NCI-H748 treated with DMSO at 0.1 percent for 48 hours (cell line): ENCODE data around the gene HAO1.
"Not testable (repeated sequence)": the region's sequence is repeated elsewhere in the genome, so short reads cannot be mapped to it uniquely, and the experiment has no call there.

Experiments
- DNase-seq: peaks from one replicate; lab custom pipeline; 2025; lab: John Stamatoyannopoulos, UW

HAO1 gene

GRCh38 chr20:7855545-7855944 lies 84.7 kb downstream of the HAO1 start:
- peak; percentile 29 for DNase-seq

- no peak for DNase-seq
These were observed 86.8 kb downstream of the HAO1 start for GRCh38 chr20:7853493-7853892.

DNA sequence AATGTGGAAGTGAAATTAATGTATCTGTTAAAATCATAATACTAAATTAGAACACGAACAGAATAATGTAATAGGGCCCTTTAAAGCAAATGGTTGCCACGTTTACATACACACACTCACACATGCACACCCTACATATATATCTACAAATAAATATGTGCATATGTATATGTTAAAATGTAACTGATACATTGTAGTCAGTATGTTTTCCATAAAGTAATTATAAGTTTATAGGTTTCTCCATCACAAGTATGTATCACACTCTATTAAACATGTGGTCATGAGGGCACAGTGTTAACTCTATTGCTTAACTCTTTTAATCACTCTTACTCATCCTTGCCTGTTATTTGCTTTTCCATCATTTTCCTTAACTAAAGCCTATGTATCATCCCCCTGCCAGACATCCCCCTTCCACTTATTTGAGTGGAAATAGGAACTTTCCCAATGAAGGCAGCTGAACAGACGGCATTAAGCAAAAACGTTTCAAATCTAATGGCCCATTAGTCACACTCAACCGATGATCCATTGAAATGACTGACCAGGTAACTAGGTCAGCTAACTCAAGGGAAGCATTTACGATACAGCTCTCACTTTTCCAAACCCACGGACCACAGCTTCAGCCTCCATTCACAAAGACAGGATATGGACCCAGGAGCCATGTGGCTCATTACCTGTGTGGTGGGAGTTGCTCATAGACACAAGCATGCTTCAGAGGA lies 89.3 kb downstream of the HAO1 start:
- DNase-seq, result no peak

DNA sequence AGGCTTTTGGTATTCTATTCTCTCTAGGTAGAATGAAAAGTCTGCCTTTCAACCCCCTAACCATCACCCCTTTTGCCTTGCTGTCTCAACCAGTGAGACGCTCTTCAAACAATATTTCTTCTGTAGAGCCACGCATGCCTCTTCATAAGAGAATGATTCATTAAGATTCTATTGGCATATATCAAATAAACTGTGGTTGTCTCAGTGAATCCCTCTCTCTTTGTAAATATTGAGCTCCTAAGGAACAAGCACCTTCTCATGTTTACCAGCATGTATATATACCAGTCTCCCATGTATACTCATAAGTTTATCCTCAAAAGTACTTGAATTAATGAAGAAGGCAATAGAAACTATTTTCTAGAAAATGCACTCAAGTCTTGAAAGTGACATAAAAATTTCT lies 90.6 kb downstream of the HAO1 start:
- DNase-seq, result no peak

GRCh38 chr20:7848351-7848750 lies 91.9 kb downstream of the HAO1 start:
- no peak for DNase-seq

DNA sequence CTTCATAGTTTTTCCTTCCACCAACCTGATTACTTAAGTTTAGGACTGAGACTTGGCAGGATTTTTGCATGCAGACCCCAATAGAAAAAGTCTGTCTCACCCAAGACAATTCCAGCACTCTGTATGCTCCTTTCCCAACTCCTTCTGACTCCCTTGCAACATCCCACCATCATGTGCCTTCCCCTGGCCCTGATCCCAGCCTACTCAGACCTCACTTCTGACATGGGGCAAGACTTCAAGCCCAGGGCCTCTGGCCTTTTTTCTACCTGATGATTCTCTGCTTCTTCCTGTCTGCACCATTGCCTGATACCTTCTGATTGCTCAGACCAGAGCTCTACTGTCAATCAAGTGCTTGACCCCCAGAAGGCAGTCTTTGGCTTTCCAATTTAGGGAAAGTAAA lies 96.6 kb downstream of the HAO1 start:
- DNase-seq, result no peak

DNA sequence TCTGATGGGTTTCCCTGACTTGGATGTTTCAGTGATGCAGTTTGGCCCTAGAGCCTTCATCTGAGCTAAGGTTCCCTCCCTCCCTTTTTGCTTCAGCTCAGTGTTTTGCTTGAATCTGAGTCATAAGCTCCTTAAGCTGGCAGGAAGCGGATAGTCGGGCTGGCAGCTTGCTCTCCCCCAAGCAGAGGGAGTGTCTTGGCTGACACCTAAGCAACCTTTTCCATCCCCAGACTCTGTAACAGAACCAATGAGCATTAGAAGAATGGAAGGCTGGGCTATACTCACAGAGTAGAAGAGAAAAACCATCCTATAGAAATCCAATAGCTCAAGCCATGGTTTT lies 98.3 kb downstream of the HAO1 start:
- DNase-seq, result no peak

- no peak for DNase-seq
These were observed 98.8 kb downstream of the HAO1 start for GRCh38 chr20:7841291-7841970.

- no peak for DNase-seq
These were observed 104.2 kb downstream of the HAO1 start for GRCh38 chr20:7836076-7836475.

DNA sequence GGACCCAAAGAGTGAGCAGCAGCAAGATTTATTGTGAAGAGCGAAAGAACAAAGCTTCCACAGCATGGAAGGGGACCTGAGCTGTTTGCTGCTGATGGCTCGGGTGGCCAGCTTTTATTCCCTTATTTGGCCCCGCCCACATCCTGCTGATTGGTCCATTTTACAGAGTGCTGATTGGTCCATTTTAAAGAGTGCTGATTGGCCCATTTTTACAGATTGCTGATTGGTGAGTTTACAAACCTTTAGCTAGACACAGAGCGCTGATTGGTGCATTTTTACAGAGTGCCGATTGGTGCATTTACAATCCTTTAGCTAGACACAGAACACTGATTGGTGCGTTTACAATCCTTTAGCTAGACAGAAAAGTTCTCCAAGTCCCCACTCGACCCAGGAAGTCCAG lies 105.8 kb downstream of the HAO1 start:
- DNase-seq, result not testable (repeated sequence)
